ENCODE data around the gene SIT1.

The SIT1 gene

DNA sequence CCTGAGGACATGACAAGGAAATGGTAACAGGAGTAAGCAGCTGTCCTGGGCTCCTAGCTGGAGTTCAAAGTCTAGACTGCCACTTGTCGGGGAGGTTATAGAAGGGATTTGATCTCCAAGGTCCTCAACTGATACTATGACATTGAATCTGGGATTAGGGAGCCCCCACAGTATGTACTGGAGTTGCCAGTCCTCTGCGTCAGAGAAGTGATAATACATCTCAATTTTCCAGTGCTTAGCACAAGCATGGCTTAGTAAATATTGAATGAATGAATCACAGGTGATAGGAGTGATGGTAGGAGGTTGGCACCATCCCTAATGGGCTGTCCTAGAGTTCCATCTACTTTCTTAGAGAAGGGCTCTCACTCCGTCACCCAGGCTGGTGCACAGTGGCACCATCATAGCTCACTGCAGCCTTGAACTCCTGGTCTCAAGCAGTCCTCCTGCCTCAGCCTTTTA is 45.2 kb upstream of the SIT1 start:
- Histone ChIP-seq H4K5ac (ENCODE audit: low read length) (no peak overlapping the region), H3K9ac (ENCODE audit: low read length) (no peak overlapping the region), H3K27me3 (ENCODE audit: insufficient read depth, low read length, poor library complexity) (no peaks in the 10 kb centered on the region), H4K8ac (ENCODE audit: low read depth, low read length) (no peak overlapping the region), H3K79me1 (ENCODE audit: low read length) (no peaks in the 10 kb centered on the region), H3K4me3 (ENCODE audit: low read length) (no peak overlapping the region), H3K27ac (ENCODE audit: low read depth, low read length) (no peak overlapping the region), H3K4me2 (ENCODE audit: low read length) (no peak overlapping the region), H3K23ac (ENCODE audit: low read length) (no peak overlapping the region), H3K4me1 (ENCODE audit: control insufficient read depth, low read depth, low read length) (no peaks in the 10 kb centered on the region), H2BK120ac (ENCODE audit: low read depth, low read length) (no peak overlapping the region), H3K56ac (ENCODE audit: low read length) (no peak overlapping the region), H3K79me2 (ENCODE audit: control insufficient read depth, insufficient read depth, low read length) (no peaks in the 10 kb centered on the region), H2AK5ac (ENCODE audit: low read length) (no peak overlapping the region), H3K18ac (ENCODE audit: low read length) (no peak overlapping the region), H3K4ac (ENCODE audit: low read depth, low read length) (no peak overlapping the region), H3K36me3 (ENCODE audit: control insufficient read depth, insufficient read depth, low read length) (peaks cover 24% of the 10 kb centered on the region), H2BK15ac (replicated peaks; ENCODE audit: low read depth) (no peak overlapping the region), H2BK5ac (ENCODE audit: low read length) (no peak overlapping the region)
- no peak for DNase-seq
- WGBS (ENCODE audit: extremely low coverage, insufficient coverage, low lambda C conversion rate): no CpG with 5 or more reads among the region's 3 CpGs

DNA sequence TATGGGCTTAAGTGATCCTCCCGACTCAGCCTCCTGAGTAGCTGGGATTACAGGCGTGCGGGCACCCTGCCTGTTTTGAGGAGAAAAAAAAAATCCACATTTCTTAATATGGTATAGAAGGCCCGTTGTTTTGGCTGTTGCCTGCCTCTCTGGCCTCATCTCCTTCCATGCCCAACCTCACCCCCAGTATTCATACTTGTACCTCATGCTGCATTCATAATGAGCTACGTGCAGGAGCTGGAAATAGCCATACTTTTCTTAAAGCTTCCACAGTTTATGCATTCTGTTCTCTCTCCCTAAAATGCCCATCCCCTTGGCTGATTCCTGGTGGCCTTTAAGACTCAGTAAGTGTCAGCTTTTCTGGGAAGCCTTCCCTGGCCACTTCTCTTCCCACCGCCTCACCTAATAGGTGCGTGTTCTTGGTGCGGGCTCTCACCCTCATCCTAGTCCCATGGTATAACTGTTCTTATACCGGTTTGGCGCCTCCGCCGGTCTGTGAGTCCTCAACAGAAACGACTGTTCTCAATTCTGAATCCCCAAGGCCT is 41.1 kb upstream of the SIT1 start:
- Histone ChIP-seq H2BK15ac (replicated peaks; ENCODE audit: low read depth) (no peak overlapping the region), H3K36me3 (ENCODE audit: control insufficient read depth, insufficient read depth, low read length) (peaks cover 3% of the 10 kb centered on the region), H2BK5ac (ENCODE audit: low read length) (no peak overlapping the region), H3K79me2 (ENCODE audit: control insufficient read depth, insufficient read depth, low read length) (peaks cover 23% of the 10 kb centered on the region), H3K4me1 (ENCODE audit: control insufficient read depth, low read depth, low read length) (peaks cover 10% of the 10 kb centered on the region), H3K4me3 (ENCODE audit: low read length) (no peak overlapping the region), H2BK120ac (ENCODE audit: low read depth, low read length) (no peak overlapping the region), H3K4me2 (ENCODE audit: low read length) (no peak overlapping the region), H3K27me3 (ENCODE audit: insufficient read depth, low read length, poor library complexity) (no peaks in the 10 kb centered on the region), H4K8ac (ENCODE audit: low read depth, low read length) (no peak overlapping the region), H4K5ac (ENCODE audit: low read length) (no peak overlapping the region), H3K9ac (ENCODE audit: low read length) (no peak overlapping the region), H3K79me1 (ENCODE audit: low read length) (peaks cover 22% of the 10 kb centered on the region), H3K4ac (ENCODE audit: low read depth, low read length) (no peak overlapping the region), H3K56ac (ENCODE audit: low read length) (peak overlapping the region; percentile 93), H2AK5ac (ENCODE audit: low read length) (no peak overlapping the region), H3K23ac (ENCODE audit: low read length) (no peak overlapping the region), H3K27ac (ENCODE audit: low read depth, low read length) (no peak overlapping the region), H3K18ac (ENCODE audit: low read length) (no peak overlapping the region)
- no CpG with 5 or more reads among the region's 13 CpGs for WGBS (ENCODE audit: extremely low coverage, insufficient coverage, low lambda C conversion rate)
- peak; percentile 55 for DNase-seq

DNA sequence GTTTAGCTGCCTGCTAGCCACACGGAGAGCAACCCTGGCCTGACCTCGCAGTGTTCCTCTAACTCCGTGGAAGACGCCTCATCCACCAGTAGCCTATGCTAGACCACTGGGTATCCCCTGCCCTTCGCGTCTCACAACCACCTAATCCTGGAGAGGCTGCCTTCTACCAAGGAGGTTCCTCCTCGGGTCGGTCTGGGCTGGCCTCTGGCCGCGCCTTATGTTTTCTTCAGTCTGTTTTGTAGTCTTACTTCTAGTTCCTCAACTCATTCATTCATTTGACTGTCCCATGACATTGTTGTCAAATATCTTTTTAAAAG is 40.6 kb upstream of the SIT1 start:
- Histone ChIP-seq H2AK5ac (ENCODE audit: low read length) (no peak overlapping the region), H3K4ac (ENCODE audit: low read depth, low read length) (no peak overlapping the region), H3K27me3 (ENCODE audit: insufficient read depth, low read length, poor library complexity) (no peaks in the 10 kb centered on the region), H3K9ac (ENCODE audit: low read length) (peak overlapping the region; percentile 85), H2BK120ac (ENCODE audit: low read depth, low read length) (no peak overlapping the region), H3K36me3 (ENCODE audit: control insufficient read depth, insufficient read depth, low read length) (peaks cover 1% of the 10 kb centered on the region), H3K18ac (ENCODE audit: low read length) (no peak overlapping the region), H3K4me3 (ENCODE audit: low read length) (peak overlapping the region; percentile 41), H2BK5ac (ENCODE audit: low read length) (peak overlapping the region; percentile 54), H4K5ac (ENCODE audit: low read length) (no peak overlapping the region), H3K4me1 (ENCODE audit: control insufficient read depth, low read depth, low read length) (peaks cover 10% of the 10 kb centered on the region), H3K27ac (ENCODE audit: low read depth, low read length) (peak overlapping the region; percentile 95), H3K79me1 (ENCODE audit: low read length) (peaks cover 26% of the 10 kb centered on the region), H3K4me2 (ENCODE audit: low read length) (peak overlapping the region; percentile 79), H2BK15ac (replicated peaks; ENCODE audit: low read depth) (no peak overlapping the region), H3K56ac (ENCODE audit: low read length) (peak overlapping the region; percentile 93), H3K23ac (ENCODE audit: low read length) (no peak overlapping the region), H4K8ac (ENCODE audit: low read depth, low read length) (no peak overlapping the region), H3K79me2 (ENCODE audit: control insufficient read depth, insufficient read depth, low read length) (peaks cover 23% of the 10 kb centered on the region)
- WGBS (ENCODE audit: extremely low coverage, insufficient coverage, low lambda C conversion rate): no CpG with 5 or more reads among the region's 10 CpGs
- DNase-seq: peak; percentile 72

DNA sequence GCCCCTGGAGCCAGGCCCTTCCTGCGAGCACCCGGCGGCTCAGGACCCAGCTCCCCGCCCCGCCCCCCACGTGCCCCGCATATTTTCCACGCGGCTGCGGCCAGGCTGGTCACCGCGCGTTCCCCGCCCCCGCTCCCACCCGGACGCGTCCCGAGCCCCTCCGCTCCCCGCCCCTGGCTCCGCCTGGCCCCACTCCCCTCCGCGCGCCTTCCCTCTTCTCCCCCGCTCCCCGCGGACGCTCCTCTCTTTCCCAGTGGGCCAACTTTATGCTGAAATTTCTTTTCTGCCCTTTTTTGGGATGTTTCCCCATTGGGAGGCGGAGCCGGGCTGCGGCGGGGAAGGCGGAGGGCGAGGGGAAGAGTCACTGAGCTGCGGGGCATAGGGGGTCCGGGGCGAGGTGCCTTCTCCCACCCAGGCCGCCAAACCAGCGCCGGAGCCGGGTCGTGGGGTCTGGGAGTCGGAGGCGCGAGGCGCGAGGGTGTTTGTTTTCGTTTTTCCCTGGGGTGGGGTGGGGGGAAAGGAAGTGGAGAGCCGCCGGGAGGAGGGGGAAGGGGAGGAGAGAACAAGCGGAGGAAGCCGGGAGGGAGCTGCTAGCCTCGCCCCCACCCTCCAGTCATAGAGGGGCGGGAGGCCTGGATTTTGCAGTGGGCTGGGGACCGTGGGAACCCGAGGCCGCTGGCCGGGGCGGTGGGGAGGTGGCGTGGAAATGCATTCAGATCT is 40.0 kb upstream of the SIT1 start:
- no peak overlapping the region for H2AK5ac ChIP-seq (ENCODE audit: low read length)
- peak overlapping the region; percentile 99 for H3K9ac ChIP-seq (ENCODE audit: low read length)
- peak overlapping the region; percentile 64 for H3K4ac ChIP-seq (ENCODE audit: low read depth, low read length)
- peaks cover 23% of the 10 kb centered on the region for H3K79me2 ChIP-seq (ENCODE audit: control insufficient read depth, insufficient read depth, low read length)
- H3K4me1 ChIP-seq (ENCODE audit: control insufficient read depth, low read depth, low read length): peaks cover 10% of the 10 kb centered on the region
- H4K8ac ChIP-seq (ENCODE audit: low read depth, low read length): peak overlapping the region; percentile 69
- DNase-seq: peak; percentile 85
- H2BK120ac ChIP-seq (ENCODE audit: low read depth, low read length): peak overlapping the region; percentile 94
- H3K4me2 ChIP-seq (ENCODE audit: low read length): peak overlapping the region; percentile 86
- no peaks in the 10 kb centered on the region for H3K27me3 ChIP-seq (ENCODE audit: insufficient read depth, low read length, poor library complexity)
- H3K23ac ChIP-seq (ENCODE audit: low read length): peak overlapping the region; percentile 45
- peak overlapping the region; percentile 69 for H2BK5ac ChIP-seq (ENCODE audit: low read length)
- no peaks in the 10 kb centered on the region for H3K36me3 ChIP-seq (ENCODE audit: control insufficient read depth, insufficient read depth, low read length)
- H3K56ac ChIP-seq (ENCODE audit: low read length): peak overlapping the region; percentile 93
- peak overlapping the region; percentile 95 for H3K27ac ChIP-seq (ENCODE audit: low read depth, low read length)
- peak overlapping the region; percentile 91 for H3K18ac ChIP-seq (ENCODE audit: low read length)
- whole genome bisulfite sequencing (ENCODE audit: extremely low coverage, insufficient coverage, low lambda C conversion rate): no CpG with 5 or more reads among the region's 61 CpGs
- H4K5ac ChIP-seq (ENCODE audit: low read length): no peak overlapping the region
- peak overlapping the region; percentile 73 for H3K4me3 ChIP-seq (ENCODE audit: low read length)
- H3K79me1 ChIP-seq (ENCODE audit: low read length): peaks cover 28% of the 10 kb centered on the region
- H2BK15ac ChIP-seq (replicated peaks; ENCODE audit: low read depth): no peak overlapping the region

DNA sequence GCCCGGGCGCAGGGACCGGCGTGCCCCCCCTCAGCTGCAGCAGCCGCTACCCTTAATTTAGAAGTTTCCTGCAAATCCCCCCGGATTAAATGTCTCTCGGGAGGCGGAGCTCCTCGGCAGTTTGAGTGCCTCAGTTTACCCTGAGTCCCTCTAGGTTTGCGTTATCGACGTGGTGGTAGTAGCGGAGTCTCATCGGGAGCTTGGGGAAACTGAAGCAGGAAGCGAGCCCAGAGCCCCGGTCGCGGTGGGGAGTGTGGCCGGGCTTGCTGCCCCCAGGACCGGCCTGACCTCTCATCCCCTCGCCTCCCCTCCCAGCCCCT is 39.5 kb upstream of the SIT1 start:
- H3K56ac ChIP-seq (ENCODE audit: low read length): peak overlapping the region; percentile 93
- H3K4ac ChIP-seq (ENCODE audit: low read depth, low read length): peak overlapping the region; percentile 64
- H3K27ac ChIP-seq (ENCODE audit: low read depth, low read length): peak overlapping the region; percentile 95
- peak overlapping the region; percentile 62 for H3K4me3 ChIP-seq (ENCODE audit: low read length)
- H3K4me1 ChIP-seq (ENCODE audit: control insufficient read depth, low read depth, low read length): peaks cover 10% of the 10 kb centered on the region
- H3K36me3 ChIP-seq (ENCODE audit: control insufficient read depth, insufficient read depth, low read length): no peaks in the 10 kb centered on the region
- no peak overlapping the region for H2BK15ac ChIP-seq (replicated peaks; ENCODE audit: low read depth)
- peak overlapping the region; percentile 73 for H2BK5ac ChIP-seq (ENCODE audit: low read length)
- H3K27me3 ChIP-seq (ENCODE audit: insufficient read depth, low read length, poor library complexity): no peaks in the 10 kb centered on the region
- peaks cover 23% of the 10 kb centered on the region for H3K79me2 ChIP-seq (ENCODE audit: control insufficient read depth, insufficient read depth, low read length)
- H3K9ac ChIP-seq (ENCODE audit: low read length): peak overlapping the region; percentile 99
- peak overlapping the region; percentile 94 for H2BK120ac ChIP-seq (ENCODE audit: low read depth, low read length)
- H3K79me1 ChIP-seq (ENCODE audit: low read length): peaks cover 28% of the 10 kb centered on the region
- peak overlapping the region; percentile 69 for H4K8ac ChIP-seq (ENCODE audit: low read depth, low read length)
- DNase-seq: peak; percentile 80
- no peak overlapping the region for H2AK5ac ChIP-seq (ENCODE audit: low read length)
- WGBS (ENCODE audit: extremely low coverage, insufficient coverage, low lambda C conversion rate): no CpG with 5 or more reads among the region's 21 CpGs
- no peak overlapping the region for H3K23ac ChIP-seq (ENCODE audit: low read length)
- peak overlapping the region; percentile 86 for H3K4me2 ChIP-seq (ENCODE audit: low read length)
- no peak overlapping the region for H4K5ac ChIP-seq (ENCODE audit: low read length)
- peak overlapping the region; percentile 91 for H3K18ac ChIP-seq (ENCODE audit: low read length)

All from mesendoderm (in vitro differentiated cells).